Sigmoid colon (tissue), 4 donors: ENCODE results near the gene ROR1.

ENCODE experiments used
- CTCF ChIP-seq, 4 experiments: fragments of 450-650 bp in 3 of 4; fragments of 200-600 bp in 1 of 4; IDR thresholded peaks; one replicate each; pipeline ENCODE4 v1.5.1; 2016 to 2019; ENCODE audit warnings: antibody characterized with exemption in 4 of 4, mild to moderate bottlenecking in 3 of 4, moderate library complexity in 2 of 4
- POLR2A ChIP-seq, 2 donors: fragments of 450-650 bp; IDR thresholded peaks; one replicate each; pipeline ENCODE4 v1.6.1; 2016; ENCODE audit warnings: antibody characterized with exemption in 2 of 2, mild to moderate bottlenecking in 2 of 2, moderate library complexity in 2 of 2
- POLR2AphosphoS5 ChIP-seq, 4 donors: sonication (generic); formaldehyde crosslinking; IDR thresholded peaks; one replicate each; pipeline ENCODE4 v1.6.1; 2017; ENCODE audit warnings: antibody characterized with exemption in 4 of 4

- TF ChIP-seq POLR2AphosphoS5 (IDR thresholded peaks at IDR 0.05): no peak
- no peak for TF ChIP-seq CTCF (IDR thresholded peaks at IDR 0.05)
- TF ChIP-seq POLR2A (IDR thresholded peaks at IDR 0.05): no peak
These were observed 337.3 kb downstream of the ROR1 start for GRCh38 chr1:64110924-64111777.
